Epithelial cell of proximal tubule (primary cell): ENCODE results near the gene PLEKHG4B. TPM values are rescaled to one million over a fixed set of nuclear protein-coding genes. Genes with fewer than 3 reads are reported as not detected.

ENCODE experiments used
- DNase-seq: peaks from one replicate; pipeline ENCODE4 v3.0.0-alpha.2; 2011; ENCODE audit warnings: low read depth
- H3K4me3 ChIP-seq: 2 replicates; pipeline ENCODE4 v1.5.1; 2011; ENCODE audit warnings: low read depth, mild to moderate bottlenecking, low read length
- CTCF ChIP-seq: conservative IDR thresholded peaks from 2 replicates; pipeline ENCODE4 v1.5.1; 2012; ENCODE audit warnings: low read depth, mild to moderate bottlenecking, low read length
- total RNA-seq: library from RNA; depleted of rRNA; stranded (reverse); fragments of >200 nt; gene quantifications from 2 replicates; pipeline ENCODE4 v1.2.3, GENCODE V29; 2015

PLEKHG4B gene
- total RNA-seq, 1 donor from 2014 or later, result 3.5 TPM

GRCh38 chr5:201672-202071, 109.7 kb downstream of the PLEKHG4B start:
- no peak for TF ChIP-seq CTCF
- no peak overlapping the region for H3K4me3 ChIP-seq
- no peak for DNase-seq

GRCh38 chr5:203246-203930, 111.4 kb downstream of the PLEKHG4B start:
- no peak for DNase-seq
- H3K4me3 ChIP-seq, result no peak overlapping the region
- TF ChIP-seq CTCF, result no peak

- DNase-seq, result no peak
- no peak overlapping the region for H3K4me3 ChIP-seq
- no peak for TF ChIP-seq CTCF
These were observed 112.0 kb downstream of the PLEKHG4B start for GRCh38 chr5:204001-204400.

DNA sequence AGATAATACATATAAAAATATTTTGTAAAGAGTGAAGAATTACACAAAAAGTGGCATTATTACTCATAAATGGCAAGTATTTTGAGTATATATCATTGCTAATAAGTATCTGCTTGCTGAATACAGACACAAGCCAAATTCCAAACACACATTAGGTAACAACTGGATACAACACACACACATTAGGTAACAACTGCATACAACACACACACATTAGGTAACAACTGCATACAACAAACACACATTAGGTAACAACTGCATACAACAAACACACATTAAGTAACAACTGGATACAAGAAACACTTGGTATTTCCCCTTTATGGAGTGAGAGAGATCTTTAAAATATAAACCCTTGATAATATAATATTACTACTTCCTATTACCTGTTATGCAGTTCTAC, 112.5 kb downstream of the PLEKHG4B start:
- no peak for TF ChIP-seq CTCF
- no peak overlapping the region for H3K4me3 ChIP-seq
- no peak for DNase-seq

DNA sequence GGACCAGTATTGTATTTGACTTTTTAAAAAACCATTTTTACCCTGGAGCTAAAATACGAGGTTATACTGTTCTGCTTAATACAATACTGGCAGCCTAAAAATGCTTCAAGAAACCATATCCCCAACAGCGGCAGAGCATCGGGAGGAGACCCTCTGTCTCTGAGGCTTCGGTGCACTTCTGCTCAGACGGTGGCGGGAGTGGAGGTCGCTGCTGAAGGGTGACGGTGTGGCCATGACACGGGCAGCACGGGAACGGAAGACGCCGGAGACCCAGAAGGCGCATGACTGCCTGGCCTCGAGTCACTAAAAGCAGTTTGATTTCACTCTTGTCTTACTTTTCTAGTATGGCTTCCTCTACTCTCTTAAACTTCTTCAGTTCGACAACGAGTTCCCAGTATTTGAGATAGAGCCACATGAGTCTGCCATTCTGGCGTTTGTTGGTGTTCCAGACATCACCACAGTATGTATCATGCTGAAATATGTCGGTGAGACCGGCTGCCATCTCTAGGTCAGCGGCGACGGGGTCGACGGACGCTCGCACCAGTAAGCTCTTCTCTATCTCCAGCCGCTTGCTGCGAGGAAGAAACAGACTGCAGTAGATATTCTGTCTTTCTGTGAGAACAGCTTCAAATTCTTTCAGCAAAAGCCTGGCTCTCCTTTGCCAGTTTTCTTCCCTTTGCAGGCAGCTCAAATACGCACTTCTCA, 113.2 kb downstream of the PLEKHG4B start:
- no peak overlapping the region for H3K4me3 ChIP-seq
- no peak for TF ChIP-seq CTCF
- no peak for DNase-seq

DNA sequence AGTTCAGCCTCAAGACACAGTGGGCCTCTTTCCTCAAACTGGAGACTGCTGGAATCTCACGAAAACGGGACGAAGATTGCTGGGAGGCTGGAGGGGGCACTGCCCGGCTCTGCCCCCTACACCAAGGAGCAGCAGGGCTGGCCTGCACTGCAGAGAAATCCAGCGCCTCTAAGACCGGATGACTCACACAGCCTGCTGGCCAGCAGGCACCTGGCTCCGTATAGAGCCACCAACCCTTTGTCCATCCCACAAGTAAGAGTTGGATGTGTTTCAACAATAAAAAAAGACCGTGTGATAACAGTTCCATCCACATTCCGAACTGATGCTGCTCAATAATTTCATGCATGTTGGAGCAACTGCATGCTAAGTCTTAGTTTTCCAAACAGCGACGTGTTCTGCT, 114.4 kb downstream of the PLEKHG4B start:
- no peak for TF ChIP-seq CTCF
- no peak for DNase-seq

More for the DNA sequence above, 114.4 kb downstream of the PLEKHG4B start:
- H3K4me3 ChIP-seq, result no peak overlapping the region
